ENCODE data around the gene PSD2.

The PSD2 gene

GRCh38 chr5:139882316-139882715 lies 86.7 kb downstream of the PSD2 start:
- DNase-seq: no peak

GRCh38 chr5:139882961-139883539 lies 87.4 kb downstream of the PSD2 start:
- DNase-seq: no peak

DNA sequence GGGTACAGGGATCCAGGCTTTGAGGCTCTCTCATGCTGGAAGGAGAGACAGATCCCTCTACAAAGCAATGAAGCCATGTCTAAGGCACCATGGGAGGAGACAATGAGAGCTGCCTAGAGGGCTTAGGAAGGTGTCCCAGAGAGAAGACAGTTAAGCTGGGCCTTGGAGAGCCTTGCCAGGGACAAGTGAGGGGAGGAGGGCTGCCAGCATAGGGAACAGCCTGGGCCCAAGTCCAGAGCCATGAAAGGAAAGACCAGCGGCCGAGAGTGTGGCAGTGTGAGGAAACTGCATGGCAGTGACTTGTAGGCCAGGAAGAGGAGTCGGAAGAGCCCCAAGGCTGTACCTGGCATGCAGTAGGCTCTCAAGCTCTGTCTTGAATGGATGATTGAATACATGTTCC lies 88.5 kb downstream of the PSD2 start:
- DNase-seq: no peak

GRCh38 chr5:139884734-139885133 lies 89.1 kb downstream of the PSD2 start:
- DNase-seq: no peak

DNA sequence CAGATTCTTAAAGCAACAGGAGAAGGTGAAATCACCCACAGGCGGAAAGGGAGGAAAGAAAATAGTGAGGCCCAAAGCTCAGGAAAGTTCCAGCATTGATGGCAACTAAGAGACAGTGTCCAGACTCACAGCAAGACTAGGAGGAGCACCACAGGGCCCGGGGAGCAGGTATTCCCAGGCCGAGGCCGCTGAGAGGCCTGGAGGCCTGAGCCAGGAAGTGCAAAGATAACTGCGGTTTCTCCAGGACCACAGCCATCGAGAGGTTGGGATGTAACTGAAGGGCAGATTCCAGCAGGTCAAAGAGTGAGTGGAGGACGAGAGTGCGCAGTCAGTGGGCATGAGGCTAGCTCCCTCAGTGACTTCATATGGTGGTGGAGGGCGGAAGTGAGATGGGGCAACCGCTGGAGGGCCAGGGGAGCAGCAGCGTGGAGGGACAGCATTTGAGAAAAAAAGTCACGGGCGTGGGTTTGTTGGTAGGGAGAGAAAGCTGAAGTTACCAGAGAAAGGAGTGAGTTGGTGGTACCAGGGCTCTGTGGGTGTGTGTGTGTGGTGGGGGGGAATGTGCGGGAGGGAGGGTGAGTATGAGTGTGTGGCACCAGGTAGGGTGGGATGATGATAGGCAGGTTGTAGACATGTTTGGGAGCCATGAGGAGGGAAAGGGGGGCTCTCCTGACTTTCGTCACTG lies 89.7 kb downstream of the PSD2 start:
- no peak for DNase-seq

DNA sequence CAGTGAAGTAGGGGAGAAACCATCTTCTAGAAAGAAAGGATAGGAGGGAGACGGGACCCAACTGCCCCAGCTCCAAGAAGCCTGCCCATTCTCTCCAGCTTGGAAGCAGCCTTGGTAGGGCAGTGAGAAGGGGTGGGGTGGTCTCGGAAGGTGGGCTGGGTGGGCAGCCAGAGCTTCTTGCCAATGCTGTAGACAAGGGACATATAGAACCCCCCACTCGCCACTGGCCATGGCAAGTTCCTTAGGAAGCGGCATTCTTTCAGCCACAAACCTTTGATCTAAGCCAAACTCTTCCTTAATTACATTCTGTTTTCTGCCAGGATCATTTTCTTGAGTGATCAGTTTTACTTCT lies 90.2 kb downstream of the PSD2 start:
- no peak for DNase-seq

DNA sequence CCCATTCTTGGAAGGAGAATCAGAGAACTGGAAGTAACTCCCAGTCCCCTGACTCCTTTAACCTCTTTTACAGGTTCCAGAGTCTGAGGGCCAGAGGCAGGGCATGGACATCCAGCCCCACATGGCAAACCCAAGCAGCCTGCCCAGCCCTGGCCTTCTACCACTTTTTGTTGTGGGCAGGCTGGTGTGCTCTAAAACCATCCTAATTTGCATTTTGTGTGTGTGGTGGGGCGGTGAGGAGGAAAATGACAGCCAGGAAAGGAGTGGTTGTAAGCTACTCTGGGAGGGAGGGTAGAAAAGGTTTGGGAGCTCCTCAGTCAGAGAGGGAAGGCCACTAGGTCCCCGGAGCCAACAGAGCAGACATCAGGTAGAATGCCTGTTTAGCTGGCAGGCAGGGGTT lies 90.6 kb downstream of the PSD2 start:
- no peak for DNase-seq

GRCh38 chr5:139888370-139888769 lies 92.8 kb downstream of the PSD2 start:
- DNase-seq: no peak

DNA sequence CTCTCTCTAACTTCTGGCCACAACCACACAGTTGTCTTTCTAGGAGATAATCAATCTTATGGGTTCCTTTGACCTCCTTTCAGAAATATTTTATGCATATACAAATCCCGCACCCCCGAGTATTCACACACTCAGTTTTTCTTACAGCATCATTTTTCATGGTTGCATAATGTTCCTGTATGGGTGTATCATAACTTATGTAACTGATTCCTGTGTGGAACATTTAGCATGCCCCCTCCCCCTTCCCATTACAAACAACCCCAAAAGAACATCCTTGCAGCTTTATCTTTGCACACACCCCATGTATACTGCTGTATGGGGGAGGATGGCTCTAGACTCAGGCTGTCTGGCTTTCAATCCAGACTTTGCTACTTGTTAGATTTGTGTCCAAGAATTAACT lies 93.8 kb downstream of the PSD2 start:
- no peak for DNase-seq

DNA sequence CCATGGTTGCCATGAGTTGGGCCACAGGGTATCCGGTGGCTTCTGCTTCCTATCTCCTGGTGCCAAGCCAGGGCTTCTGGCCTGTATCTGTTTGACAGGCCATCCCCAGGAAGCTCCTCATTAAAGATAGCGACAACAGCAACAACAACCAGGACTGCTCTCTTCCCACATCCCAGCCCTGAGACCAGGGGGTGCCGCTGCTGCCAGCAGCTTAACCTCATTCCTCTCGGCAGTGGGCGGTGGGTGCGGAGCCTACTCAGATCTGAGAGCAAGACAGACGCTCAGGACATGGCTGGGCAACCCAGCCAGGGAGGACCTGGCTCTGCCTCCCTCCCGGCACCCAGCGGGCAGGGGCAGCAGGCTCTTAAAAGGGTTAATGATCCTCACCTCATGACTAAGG lies 98.3 kb downstream of the PSD2 start:
- no peak for DNase-seq
